ENCODE data around the gene ST6GAL1. TPM values are rescaled to one million over a fixed set of nuclear protein-coding genes. Genes with fewer than 3 reads are reported as not detected.

Gene ST6GAL1
- total and polyA plus RNA-seq, 2 of the 13 experiments (the other 11 are each of a cell fraction or from before 2014, with no cell fraction given): 79.9 to 164 TPM

DNA sequence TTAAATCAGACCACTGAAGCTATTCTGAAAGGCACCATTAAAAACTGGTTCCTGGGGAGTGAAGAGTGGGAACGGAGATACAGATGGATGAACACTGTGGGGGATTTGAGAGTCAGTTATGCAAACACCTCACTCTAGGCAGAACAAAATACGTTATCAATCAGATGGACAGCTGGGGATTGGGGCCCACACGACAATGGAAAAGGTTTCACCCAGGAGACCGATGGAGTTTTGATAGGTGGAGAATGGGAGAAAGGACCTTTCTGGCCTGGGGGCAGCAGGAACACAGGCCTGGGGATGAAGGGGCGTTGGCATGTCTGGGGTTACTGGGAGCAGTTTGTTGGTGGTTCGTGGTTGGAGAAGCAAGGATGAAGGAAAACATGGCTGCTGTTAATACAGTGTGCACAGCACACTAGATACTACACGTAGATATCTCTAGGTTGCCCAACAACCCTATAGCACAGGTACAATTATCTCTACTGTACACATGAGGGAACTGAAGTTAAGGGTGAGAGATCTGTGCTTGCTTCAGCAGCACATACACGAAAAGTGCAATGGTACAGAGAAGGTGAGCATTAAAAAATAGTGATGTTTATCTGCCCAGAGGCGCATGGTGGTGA is 16.5 kb downstream of the ST6GAL1 start:
- no peaks in the 10 kb centered on the region for H3K36me3 ChIP-seq (replicated peaks in 1 of 2; ENCODE audit: control insufficient read depth in 1 of 2, insufficient read depth in 2 of 2, low read length in 2 of 2)
- CTCF ChIA-PET (ENCODE audit: low intra/inter-chr PET ratio, low total read pairs): no interaction called here
- no peaks in the 10 kb centered on the region for H3K79me2 ChIP-seq (ENCODE audit: insufficient read depth, low read length)
- intact Hi-C loops (cut with micrococcal nuclease; ENCODE audit: unreplicated experiment): no loop called here
- no peaks in the 10 kb centered on the region for H3K27me3 ChIP-seq (ENCODE audit: control insufficient read depth in 1 of 2, insufficient read depth in 2 of 2, low read length in 2 of 2)
- POLR2A ChIA-PET: interaction anchor here (1.7 kb wide), 1 partner anchor 15 kb away, joined by 5 read pairs; no protein-coding TSS in a partner anchor
- FAIRE-seq (no peak), DNase-seq (ENCODE audit: low spot score) (no peak), ATAC-seq (no peak)
- no peak overlapping the region for H3K4me2 ChIP-seq (ENCODE audit: low read depth, low read length)
- no TSS peak for BruUV-seq (replicated peaks)
- H3K4me3 ChIP-seq (replicated peaks in 1 of 3; ENCODE audit: insufficient read depth in 1 of 3, low read depth in 2 of 3, low read length in 3 of 3): no peak overlapping the region
- H3K9me3 ChIP-seq (ENCODE audit: low read length): no peaks in the 10 kb centered on the region
- TF ChIP-seq, protein P1, sequence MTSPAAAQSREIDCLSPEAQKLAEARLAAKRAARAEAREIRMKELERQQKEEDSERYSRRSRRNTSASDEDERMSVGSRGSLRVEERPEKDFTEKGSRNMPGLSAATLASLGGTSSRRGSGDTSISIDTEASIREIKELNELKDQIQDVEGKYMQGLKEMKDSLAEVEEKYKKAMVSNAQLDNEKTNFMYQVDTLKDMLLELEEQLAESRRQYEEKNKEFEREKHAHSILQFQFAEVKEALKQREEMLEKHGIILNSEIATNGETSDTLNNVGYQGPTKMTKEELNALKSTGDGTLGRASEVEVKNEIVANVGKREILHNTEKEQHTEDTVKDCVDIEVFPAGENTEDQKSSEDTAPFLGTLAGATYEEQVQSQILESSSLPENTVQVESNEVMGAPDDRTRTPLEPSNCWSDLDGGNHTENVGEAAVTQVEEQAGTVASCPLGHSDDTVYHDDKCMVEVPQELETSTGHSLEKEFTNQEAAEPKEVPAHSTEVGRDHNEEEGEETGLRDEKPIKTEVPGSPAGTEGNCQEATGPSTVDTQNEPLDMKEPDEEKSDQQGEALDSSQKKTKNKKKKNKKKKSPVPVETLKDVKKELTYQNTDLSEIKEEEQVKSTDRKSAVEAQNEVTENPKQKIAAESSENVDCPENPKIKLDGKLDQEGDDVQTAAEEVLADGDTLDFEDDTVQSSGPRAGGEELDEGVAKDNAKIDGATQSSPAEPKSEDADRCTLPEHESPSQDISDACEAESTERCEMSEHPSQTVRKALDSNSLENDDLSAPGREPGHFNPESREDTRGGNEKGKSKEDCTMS (CRISPR knock-in tag; conservative IDR thresholded peaks at IDR 0.05): no peak
- TF ChIP-seq ISL2 (CRISPR knock-in tag; IDR thresholded peaks at IDR 0.05): no peak
- no peak for TF ChIP-seq TOPORS (CRISPR knock-in tag; IDR thresholded peaks at IDR 0.05)
- TF ChIP-seq ZNF530 (CRISPR knock-in tag; IDR thresholded peaks at IDR 0.05; ENCODE audit: low read depth): no peak
- TF ChIP-seq KDM3A (CRISPR knock-in tag; IDR thresholded peaks at IDR 0.05; ENCODE audit: low read depth): no peak
- TF ChIP-seq, protein P2, sequence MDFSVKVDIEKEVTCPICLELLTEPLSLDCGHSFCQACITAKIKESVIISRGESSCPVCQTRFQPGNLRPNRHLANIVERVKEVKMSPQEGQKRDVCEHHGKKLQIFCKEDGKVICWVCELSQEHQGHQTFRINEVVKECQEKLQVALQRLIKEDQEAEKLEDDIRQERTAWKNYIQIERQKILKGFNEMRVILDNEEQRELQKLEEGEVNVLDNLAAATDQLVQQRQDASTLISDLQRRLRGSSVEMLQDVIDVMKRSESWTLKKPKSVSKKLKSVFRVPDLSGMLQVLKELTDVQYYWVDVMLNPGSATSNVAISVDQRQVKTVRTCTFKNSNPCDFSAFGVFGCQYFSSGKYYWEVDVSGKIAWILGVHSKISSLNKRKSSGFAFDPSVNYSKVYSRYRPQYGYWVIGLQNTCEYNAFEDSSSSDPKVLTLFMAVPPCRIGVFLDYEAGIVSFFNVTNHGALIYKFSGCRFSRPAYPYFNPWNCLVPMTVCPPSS (IDR thresholded peaks at IDR 0.05): no peak
- TF ChIP-seq HOXA5 (CRISPR knock-in tag; IDR thresholded peaks at IDR 0.05): no peak
- TF ChIP-seq ZNF782 (CRISPR knock-in tag; IDR thresholded peaks at IDR 0.05; ENCODE audit: borderline replicate concordance): no peak
- no peak for TF ChIP-seq ZSCAN20 (CRISPR knock-in tag; IDR thresholded peaks at IDR 0.05; ENCODE audit: borderline replicate concordance)
- no peak for TF ChIP-seq STAG1 (CRISPR knock-in tag; IDR thresholded peaks at IDR 0.05)
- no peak for TF ChIP-seq SUZ12 (IDR thresholded peaks at IDR 0.05; ENCODE audit: low read depth, low read length)
- no peak for TF ChIP-seq TOE1 (CRISPR knock-in tag; IDR thresholded peaks at IDR 0.05)
- no peak for TF ChIP-seq PAWR (CRISPR knock-in tag; IDR thresholded peaks at IDR 0.05; ENCODE audit: borderline replicate concordance)
- TF ChIP-seq ZNF607 (CRISPR knock-in tag; IDR thresholded peaks at IDR 0.05; ENCODE audit: borderline replicate concordance): no peak
- no peak for TF ChIP-seq ZNF816 (CRISPR knock-in tag; IDR thresholded peaks at IDR 0.05; ENCODE audit: borderline replicate concordance)
- H2AFZ ChIP-seq (ENCODE audit: low read length): no peak overlapping the region
- H3K27ac ChIP-seq (ENCODE audit: extremely low read length, insufficient read depth, low read length): no peak overlapping the region
- no peaks in the 10 kb centered on the region for H4K20me1 ChIP-seq (ENCODE audit: insufficient read depth, low read length)
- 0 out of 2 replicates have a peak, but pooled peaks cover 8% of the 10 kb centered on the region for H3K4me1 ChIP-seq (ENCODE audit: insufficient read depth, low read length)
- WGBS (ENCODE audit: low lambda C conversion rate): 94% methylated on average over 9 of the region's 9 CpGs
- in situ Hi-C loops (cut with HindIII; ENCODE audit: extremely low pct_ligation_motif_present, low pct_unique_long_range_greater_than_20kb): no loop called here
- no peak overlapping the region for H3K9ac ChIP-seq (ENCODE audit: insufficient read depth, low read depth, low read length)

Measured in HepG2 (cell line).